ENCODE data around the gene ARHGAP33.

Gene ARHGAP33

DNA sequence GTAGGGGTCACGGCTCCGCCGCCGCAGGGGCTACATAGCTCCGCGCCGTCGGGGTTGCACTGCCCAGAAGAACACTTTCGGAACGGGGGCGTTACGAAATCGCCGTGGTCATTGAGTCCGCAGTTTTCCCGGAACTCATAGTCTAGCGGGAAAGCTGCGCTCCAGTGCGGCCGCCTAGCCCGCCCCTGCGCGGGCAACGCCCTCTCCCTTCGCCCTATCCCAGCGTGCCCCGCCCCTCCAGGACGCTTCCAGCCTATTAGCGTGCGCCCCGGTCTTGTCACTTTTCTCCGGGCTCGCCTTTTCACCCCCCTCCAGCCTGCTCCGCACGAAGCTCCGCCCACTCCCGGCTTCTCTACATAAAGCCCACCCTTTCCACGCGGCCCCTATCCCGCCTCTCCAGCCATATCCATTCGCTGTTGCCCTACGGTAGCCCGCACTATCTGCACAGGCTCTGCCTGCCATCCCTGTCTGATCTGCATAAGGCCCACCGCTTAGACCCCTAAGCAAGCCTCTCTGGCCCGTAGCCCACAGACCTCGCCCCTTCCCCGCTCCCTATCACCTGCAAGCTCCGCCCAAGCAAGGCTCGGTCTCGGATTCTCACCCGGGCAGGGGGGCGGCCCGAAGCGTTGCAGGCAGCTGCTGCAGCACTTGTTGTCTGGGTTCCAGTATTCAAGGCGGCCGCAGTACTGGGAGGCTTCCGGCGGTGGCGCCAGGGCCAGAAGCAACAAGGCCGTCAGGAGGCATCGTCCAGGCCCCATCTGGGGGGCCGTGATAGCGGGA is 34.8 kb upstream of the ARHGAP33 start:
- DNase-seq: peak; percentile 98

DNA sequence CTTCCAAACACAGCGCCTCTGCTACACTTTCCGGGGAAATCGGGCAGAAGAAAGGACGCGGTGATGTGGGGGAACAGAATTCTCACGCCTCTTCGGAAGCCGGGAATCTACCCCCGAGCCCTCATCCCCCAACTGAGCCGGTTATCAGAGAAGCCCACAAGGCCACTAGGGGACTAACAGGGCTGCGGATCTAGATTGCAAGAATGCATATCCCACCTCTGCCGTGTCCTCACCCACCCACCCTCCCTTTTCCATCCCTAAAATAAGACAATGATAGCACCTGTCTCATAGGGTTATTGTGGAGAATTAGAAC is 34.2 kb upstream of the ARHGAP33 start:
- no peak for DNase-seq

DNA sequence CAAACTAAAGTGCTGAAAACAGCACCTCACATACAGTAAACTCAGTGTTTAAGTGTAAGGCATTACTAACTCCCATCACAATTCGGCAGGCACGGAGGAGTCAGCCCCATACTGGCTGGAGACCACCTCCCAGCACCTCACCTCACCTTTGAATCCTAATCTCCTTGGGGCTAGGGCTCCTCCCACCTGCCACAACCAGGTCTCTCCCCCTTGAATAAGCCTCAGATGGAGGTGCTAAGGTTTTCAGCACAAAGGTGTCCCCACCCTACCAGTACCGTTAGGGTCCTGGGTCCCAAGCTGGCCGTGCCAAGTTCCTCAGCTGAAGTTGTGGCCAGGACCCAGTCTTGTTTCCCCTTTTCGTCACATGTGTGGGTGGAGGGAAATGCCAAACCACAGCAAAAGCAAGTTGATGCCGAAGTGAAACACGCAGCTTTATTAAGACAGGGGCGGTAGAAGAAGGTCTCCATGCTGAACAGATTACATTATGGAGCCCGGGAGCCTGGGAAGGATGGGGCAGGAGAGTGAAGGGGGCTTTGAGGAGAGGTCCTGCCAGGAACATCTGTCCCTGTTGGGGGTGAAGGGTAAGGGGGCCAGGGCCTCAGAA is 33.1 kb upstream of the ARHGAP33 start, which contains the start of gene IGFLR1:
Gene IGFLR1, minus strand, starts transcription at position 332 of the 604 bp plus-strand sequence. CDS start 1,272 bp downstream, outside the sequence.
- DNase-seq: no peak

DNA sequence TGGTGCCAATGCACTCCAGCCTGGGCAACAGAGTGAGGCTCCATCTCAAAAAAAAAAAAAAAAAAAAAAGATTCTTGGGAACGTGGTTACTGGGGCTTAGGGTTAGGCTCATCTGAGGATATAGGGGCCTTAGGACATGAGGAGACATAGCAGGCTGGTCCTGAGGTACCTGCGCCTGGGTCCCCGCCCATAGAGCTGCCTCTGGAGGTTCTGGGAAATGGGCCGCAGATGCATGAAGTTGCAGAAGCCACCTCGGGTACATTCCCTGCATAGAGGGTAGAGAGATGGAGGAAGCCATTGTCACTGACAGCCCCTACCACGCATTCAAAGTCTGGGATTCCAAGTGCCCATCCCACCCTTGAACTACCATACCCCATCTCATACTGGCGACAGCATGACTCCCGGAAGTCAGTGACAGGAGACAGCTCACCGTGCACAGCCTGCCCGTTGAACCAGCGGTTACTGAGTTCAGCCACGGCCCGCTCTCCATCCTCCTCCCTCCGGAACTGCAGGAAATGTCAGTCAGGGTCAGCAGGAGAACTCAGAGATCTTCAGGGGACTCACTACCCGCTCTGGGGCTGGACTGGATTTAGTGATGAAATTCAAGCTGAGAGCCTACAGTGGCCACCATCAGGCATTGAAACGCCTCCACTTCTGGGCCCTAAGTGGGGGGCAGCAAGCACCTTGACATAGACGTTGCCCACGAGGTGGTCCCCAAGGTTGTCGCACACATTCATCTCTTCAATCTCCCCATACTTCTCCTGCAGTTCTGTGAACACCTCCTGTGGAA is 31.5 kb upstream of the ARHGAP33 start:
- DNase-seq: no peak

DNA sequence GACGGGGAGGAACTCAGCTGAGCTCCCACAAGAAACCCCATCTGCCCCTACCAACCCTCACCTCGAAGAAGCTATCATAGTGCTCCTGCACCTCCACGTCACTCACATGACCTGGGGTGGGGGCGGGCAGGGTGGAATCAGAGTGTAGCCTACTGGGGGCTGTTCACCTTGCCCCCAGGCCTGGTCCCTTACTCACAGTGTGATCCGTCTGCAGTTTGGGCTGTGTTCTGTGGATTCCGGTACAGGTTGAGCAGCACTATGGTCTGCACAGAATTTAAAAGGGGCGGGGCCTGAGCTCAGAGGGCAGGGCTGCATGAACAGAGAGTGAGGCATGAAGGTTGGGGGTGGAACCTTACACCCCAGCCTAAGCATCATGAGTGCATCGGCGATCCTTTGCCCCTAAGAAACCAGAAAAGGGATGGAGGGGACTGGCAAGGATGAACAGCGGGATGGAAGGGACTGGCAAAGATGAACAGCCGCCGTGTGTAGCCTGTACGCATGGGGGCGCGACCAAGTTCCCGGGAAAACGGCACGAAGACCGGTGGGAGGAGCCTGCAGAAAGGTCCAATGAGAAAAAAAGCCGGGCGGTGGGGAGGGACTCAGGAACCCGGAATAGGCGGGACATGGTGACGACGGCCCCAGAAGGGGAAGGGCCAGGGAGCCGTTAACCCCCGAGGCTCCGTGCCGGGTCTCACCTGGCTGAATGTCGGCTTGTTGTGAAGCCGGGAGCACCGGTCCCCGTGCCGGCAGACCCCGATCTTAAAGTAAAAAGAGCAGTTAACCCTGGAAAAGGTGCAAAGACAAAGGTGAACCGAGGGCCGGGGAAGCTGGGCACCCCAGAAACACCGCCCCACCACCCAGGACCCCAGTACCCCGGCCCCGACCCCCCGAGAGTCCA is 30.7 kb upstream of the ARHGAP33 start:
- peak; percentile 97 for DNase-seq

DNA sequence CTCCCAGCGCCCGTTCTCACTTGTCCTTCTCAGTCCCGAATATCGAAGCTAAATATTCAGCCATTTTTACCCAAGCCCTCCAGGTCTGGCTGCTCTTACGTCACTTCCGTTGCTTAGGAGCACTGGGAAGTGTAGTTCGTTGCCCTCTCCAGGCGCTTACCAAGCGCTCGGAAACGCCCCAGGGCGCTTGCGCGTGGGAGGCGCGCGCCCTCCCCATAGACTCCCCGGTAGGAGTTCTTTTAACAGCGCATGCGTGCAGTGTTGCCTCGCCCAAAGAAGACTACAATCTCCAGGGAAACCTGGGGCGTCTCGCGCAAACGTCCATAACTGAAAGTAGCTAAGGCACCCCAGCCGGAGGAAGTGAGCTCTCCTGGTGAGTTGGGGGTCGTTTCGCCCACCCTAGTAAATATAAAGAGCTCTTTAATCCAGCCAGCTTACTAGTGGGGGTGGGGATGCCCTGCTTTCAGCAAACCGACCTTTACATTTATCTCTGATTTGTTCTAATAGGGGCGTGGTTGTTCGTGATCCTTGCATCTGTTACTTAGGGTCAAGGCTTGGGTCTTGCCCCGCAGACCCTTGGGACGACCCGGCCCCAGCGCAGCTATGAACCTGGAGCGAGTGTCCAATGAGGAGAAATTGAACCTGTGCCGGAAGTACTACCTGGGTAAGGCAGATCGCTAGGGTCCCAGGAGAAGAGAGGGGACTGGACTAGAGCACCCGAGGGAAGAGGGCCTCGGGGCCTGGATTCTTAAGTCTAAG is 29.9 kb upstream of the ARHGAP33 start, which contains the start of the genes PSENEN and U2AF1L4:
Gene PSENEN, plus strand, starts transcription at position 324 of the 759 bp plus-strand sequence. Its CDS starts 280 bp downstream, at position 604.
Gene U2AF1L4, minus strand, starts transcription at position 91 of the 759 bp plus-strand sequence. Its CDS starts 27 bp downstream, at position 64.
- DNase-seq: peak; percentile 98

DNA sequence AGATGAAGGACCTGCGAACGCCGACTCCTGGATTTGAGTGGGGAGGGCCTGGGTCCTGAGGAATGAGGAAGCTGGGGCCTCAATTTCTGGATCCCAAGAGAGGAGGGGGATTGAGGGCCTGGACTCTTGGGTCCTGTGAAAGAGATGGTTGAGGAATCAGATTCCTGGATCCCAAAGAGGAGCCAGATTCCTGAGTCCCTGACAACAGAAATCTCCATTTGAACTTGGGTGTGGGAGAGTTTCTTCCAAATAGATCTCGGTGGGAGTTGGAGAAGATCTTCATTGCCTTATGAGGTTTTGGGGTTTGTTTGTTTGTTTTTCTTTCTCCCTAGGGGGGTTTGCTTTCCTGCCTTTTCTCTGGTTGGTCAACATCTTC is 29.3 kb upstream of the ARHGAP33 start:
- no peak for DNase-seq

DNA sequence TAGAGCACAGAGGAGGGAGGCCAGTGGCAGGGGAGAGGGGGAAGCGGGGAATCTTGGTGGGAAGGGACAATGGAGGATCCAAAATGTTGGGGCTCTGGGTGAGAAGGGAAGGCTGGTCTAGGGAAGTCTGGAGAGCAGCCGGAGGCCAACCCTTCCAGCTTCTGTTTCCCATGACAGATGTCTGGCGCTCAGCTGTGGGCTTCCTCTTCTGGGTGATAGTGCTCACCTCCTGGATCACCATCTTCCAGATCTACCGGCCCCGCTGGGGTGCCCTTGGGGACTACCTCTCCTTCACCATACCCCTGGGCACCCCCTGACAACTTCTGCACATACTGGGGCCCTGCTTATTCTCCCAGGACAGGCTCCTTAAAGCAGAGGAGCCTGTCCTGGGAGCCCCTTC is 28.8 kb upstream of the ARHGAP33 start:
- DNase-seq: no peak

DNA sequence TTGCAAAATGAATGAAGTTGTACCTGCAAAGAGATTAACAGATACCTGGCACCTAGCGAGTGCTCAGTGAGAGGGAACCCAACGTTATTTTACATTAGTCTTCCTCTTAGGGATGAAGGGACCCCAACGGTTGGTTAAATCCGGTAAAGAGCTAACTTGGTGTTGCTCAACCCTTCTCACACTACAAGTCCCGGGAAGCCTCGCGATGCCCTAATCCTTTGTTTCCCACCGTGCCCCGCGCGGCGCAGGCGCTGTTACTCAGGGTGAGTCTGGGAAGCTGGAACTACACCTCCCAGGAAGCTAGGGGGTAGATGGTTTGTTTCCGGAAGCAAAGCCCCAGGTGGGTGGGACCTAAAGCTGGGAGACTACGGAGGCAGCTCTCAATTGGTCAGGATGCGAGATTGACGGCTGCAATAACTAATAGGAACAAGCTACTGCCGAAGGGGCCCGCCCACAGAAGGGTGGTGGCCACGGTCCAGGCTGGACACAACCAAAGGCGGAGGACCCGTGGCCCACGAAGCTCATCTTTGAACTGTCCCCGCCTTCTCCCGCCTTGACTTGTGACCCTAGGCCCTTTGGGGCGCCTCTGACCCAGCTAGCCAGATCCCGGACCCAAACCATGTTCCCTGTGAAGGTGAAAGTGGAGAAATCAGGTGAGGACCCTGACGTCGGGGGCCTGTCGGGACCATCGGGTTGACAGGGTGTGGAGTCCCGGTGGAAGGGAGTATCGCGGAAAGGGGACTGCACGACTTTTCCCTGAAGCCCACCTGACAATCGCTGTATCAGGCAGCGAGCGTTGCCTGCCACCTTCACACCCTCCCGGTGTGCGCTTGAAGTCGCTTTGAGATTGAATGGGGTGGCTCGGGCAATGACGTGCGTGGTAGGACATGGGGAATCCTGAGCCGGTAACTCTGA is 27.0 kb upstream of the ARHGAP33 start, which contains the start of gene LIN37:
Gene LIN37, plus strand, starts transcription at position 471 of the 915 bp plus-strand sequence. Its CDS starts 149 bp downstream, at position 620.
- DNase-seq: peak; percentile 99

DNA sequence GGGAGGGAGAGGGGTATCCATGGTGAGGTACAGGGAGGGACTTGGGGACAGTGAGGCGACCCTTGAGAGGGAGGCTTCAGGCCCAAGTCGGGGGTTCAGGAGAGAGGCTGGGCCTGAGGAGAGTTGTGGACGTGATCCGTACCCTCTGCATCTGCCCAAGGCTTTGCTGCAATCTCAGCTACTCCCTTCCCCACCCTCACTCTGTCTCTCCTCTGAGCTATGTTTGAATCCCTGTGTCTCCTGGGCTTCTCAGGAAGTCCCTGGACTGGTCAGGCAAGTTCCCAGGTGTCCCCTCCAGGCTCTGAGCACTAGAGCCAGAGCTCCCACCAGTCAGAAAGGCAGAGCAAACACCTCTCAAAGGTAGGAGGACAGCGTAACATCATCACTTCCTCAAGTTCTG is 25.2 kb upstream of the ARHGAP33 start:
- no peak for DNase-seq

DNA sequence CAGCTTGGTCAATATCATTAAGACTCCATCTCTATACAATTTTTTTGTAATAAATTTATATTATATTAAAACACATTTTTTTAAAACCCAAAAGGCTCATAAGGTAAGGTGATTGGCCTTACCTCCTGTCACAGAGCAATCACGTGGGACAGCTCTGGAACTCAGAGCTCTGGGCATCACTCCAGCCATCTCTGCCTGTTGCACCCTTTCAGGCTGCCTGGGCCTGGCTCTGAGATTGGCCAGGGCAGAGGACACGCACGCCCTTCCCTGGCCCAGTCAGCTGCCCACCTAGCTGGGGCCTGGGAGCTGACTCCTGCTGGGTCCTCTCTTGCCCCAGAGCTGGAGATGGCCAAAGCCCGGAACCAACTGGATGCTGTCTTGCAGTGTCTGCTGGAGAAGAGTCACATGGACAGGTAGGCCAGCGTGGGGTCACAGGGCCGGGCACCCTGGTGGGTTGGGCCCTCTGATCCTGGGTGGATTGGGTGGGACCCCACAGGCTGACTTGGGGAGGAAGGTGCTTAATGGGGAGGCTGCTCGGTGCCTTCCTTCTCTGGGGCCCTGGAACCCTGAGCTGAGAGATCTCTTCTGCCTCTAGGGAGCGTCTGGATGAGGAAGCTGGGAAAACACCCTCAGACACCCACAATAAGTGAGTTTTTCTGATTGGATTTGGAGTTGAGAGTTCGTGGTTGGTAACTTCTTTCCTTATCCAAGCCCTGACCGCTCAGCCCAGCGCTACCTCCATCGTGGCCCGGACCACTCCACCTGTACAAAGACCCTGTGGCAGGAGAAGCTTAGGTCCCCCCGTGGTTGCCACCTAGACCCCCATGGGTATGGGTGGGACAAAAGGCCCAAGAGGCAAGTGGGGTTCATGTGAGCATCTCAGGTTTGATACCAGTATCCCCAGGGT is 23.3 kb upstream of the ARHGAP33 start:
- DNase-seq: no peak

DNA sequence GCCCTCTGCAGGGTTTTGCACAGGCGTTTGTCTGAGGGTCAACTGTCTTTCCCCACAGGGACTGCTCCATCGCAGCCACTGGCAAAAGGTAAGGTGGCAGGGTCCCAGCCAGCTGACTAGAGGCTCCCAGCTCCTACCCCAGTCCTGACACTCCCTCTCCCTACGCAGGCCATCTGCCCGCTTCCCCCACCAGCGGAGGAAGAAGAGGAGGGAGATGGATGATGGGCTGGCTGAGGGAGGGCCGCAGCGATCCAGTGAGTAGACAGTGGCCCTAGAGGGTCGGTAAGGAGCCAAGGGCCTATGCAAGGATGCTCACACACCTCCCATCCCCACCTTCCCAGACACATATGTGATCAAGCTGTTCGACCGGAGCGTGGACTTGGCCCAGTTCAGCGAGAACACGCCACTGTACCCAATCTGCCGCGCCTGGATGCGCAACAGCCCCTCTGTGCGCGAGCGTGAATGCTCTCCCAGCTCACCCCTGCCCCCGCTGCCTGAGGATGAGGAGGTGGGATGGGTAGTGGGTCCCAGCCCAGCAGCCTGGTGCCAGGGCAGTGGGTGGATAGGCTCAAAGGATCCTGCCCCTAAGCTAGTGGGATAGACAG is 22.5 kb upstream of the ARHGAP33 start:
- no peak for DNase-seq

DNA sequence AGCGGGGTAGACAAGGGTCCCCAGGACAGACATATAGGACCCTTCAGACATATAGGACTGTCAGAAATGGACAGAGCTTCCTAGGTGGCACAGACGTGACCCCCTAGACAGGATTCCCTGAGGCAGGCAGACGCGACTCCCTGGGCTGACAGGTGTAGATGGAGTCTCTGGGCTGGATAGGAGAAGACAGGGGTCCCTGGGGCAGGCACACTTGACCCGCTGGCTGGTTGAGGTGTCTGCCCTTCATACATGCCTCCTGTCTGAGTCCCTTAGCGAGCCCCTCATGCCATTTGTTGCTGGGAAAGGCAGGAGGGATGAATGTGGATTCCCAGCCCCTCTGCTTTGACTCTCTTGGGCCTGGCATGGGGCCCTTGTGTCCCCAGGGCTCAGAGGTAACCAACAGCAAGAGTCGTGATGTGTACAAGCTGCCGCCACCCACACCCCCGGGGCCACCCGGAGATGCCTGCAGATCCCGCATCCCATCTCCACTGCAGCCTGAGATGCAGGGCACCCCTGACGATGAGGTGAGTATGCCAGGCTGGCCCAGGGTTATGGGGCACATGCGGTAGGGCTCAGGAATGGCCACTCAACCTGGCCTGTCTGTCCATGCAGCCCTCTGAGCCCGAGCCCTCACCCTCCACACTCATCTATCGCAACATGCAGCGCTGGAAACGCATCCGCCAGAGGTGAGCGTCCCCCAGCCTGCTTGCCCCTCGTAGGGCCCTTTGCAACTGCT is 21.6 kb upstream of the ARHGAP33 start:
- DNase-seq: no peak

DNA sequence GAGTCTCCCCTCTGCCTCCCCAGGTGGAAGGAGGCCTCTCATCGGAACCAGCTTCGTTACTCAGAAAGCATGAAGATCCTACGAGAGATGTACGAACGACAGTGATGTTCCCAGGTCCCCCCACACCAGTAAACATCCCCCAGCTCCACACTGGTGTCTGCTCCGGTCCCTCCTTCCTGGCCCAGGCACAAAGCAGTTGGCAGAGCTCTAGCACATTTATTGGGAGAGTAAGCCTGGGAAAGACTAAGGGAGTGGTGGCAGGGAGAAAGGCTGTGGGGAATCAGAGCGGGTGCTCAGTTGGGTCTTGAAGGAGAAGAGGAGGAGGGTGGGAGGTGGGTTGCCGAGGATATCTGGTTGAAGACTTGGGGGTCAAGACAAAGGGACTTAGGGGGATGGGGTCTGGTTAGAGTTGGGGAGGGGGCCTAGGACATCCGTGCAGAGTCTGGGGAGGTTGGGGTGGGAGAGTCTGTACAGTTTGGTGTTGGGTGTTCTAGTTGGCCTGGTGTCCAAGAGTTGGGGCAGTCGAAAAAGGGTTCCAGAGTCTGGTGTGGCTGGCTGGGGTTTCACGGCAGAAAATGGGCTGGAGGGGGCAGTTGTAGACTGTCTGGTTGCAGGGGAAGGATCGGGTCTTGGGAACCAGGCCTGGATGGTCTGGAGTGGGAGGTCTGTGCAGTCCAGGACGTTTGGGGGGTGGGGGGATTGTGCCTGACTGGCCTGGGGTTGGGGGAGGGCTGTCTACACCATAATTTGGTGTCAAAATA is 20.8 kb upstream of the ARHGAP33 start:
- DNase-seq: no peak

DNA sequence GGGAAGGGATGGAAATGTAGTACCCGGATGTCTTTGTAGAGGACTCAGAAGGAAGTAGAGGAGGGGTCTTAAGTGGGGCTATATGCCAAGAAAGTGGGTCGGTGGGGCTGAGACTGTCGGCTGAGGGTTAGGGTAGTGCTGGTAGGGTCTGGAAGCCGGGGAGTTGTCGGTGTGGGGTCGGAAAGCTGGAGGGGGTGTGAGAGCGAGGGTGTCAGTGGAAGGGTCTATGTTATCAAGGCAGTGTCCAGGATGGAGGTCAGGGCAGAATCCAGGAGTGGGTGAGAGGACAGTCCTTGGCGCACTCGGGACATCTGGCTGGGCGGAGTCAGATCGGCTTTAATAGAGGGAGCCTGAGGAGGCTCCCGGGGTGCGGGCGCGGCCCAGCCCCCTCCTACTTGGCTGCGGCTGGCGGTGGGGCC is 20.2 kb upstream of the ARHGAP33 start:
- no peak for DNase-seq

DNA sequence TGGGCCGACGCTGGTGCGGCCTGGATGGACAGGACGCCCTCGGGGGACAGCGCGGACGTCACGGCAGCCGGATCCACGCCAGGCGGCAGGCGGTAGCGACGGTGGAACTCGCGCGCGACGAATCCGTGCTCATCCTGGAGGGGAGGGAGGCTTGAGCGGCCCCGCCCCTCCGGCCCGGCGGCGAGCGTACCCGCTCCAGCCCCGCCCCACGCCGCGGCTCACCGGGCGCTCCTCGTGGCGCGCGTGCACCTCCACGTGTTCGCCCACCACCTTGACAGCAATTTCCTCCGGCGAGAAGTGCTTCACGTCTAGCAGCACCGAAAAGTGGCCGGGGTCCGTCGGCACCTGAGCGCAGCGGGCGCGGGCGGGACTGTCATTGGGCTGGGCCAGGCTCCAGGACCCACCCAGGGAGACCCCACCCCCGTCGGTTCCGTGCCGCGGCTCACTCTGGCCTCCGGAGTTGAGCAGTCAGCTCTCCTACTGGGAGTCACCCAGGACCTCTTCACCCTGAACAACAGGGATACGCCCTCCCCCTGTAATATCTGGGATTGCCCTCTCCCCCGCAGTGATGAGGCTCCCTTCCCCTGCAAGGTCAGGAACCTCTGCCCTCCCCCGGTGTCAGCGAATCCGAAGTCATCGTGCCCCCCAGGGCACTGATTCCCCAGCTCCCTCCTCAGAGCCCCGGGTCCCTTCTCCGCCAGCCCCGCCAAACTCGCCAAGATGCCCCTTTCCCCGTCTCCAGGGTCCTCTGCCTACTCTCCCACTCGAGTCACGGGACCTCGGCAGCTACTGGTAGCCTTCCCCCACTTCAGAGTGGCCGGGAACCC is 19.6 kb upstream of the ARHGAP33 start:
- DNase-seq: peak; percentile 89
